ENCODE measurements around the gene LPCAT1.
A peak's percentile ranks its signal among the peaks of the same experiment; 100 is the strongest.
"Not testable (repeated sequence)": the region's sequence is repeated elsewhere in the genome, so short reads cannot be mapped to it uniquely, and the experiment has no call there.

Gene LPCAT1, protein sequence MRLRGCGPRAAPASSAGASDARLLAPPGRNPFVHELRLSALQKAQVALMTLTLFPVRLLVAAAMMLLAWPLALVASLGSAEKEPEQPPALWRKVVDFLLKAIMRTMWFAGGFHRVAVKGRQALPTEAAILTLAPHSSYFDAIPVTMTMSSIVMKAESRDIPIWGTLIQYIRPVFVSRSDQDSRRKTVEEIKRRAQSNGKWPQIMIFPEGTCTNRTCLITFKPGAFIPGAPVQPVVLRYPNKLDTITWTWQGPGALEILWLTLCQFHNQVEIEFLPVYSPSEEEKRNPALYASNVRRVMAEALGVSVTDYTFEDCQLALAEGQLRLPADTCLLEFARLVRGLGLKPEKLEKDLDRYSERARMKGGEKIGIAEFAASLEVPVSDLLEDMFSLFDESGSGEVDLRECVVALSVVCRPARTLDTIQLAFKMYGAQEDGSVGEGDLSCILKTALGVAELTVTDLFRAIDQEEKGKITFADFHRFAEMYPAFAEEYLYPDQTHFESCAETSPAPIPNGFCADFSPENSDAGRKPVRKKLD

GRCh38 chr5:1523793-1524480 is at the start of gene LPCAT1:
Gene LPCAT1, minus strand, starts transcription at chr5:1523960. Its CDS starts 116 bp downstream, at chr5:1523844.
- H3K9me3 Mint-ChIP-seq, result no peaks in the 10 kb centered on the region
- peaks cover 19% of the 10 kb centered on the region for H3K36me3 Mint-ChIP-seq (ENCODE audit: low read depth)

DNA sequence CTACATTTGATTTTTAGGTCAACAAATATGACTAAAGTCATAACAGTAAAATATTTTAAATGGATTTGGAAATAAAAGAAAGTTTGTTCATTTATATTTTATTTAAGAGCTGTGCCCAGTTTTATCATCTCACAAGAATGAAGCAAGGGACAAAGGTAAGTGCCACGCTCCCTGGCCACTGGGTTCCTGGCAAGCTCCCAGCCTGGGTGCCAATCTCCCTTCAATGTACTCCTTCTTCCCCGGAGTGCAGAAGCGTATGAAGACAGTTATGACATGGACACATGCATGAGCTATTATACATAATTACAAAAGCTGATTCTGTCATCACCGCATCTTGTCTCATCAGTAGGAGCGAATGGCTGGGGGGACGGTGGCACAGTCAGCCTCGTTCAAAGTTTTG is 48.1 kb upstream of the LPCAT1 start:
- H3K4me3 Mint-ChIP-seq, H3K27me3 Mint-ChIP-seq, DNase-seq, H3K4me1 Mint-ChIP-seq, ATAC-seq, H3K9me3 Mint-ChIP-seq: not testable (repeated sequence)
- Mint-ChIP-seq H3K36me3 (ENCODE audit: low read depth) (peaks cover 39% of the 10 kb centered on the region), H3K27ac (peak overlapping the region; percentile 44)

More at GRCh38 chr5:1523793-1524480, at the start of gene LPCAT1:
- Mint-ChIP-seq H3K4me3 (peak within 1 kb of the TSS; percentile 88), H3K4me1 (peaks cover 46% of the 10 kb centered on the region), H3K27ac (peak within 1 kb of the TSS; percentile 81), H3K27me3 (no peaks in the 10 kb centered on the region)
- DNase-seq, result peak; percentile 86
- peak; percentile 82 for ATAC-seq

DNA sequence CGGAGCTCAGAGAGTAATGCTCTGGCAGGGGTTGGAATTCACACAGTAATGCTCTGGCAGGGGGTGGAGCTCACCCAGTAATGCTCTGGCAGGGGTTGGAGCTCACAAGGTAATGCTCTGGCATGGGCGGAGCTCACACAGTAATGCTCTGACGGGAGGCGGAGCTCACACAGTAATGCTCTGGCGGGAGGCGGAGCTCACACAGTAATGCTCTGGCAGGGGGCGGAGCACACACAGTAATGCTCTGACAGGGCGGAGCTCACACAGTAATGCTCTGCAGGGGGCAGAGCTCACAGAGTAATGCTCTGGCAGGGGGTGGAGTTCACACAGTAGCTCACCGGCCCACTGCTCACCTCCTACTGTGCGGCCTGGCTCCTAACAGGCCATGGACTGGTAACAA is 47.2 kb upstream of the LPCAT1 start:
- Mint-ChIP-seq H3K36me3 (ENCODE audit: low read depth) (peaks cover 39% of the 10 kb centered on the region), H3K27me3 (no peaks in the 10 kb centered on the region), H3K4me1 (no peaks in the 10 kb centered on the region), H3K4me3 (no peak overlapping the region), H3K9me3 (peaks cover 4% of the 10 kb centered on the region), H3K27ac (no peak overlapping the region)
- ATAC-seq, result no peak
- no peak for DNase-seq

DNA sequence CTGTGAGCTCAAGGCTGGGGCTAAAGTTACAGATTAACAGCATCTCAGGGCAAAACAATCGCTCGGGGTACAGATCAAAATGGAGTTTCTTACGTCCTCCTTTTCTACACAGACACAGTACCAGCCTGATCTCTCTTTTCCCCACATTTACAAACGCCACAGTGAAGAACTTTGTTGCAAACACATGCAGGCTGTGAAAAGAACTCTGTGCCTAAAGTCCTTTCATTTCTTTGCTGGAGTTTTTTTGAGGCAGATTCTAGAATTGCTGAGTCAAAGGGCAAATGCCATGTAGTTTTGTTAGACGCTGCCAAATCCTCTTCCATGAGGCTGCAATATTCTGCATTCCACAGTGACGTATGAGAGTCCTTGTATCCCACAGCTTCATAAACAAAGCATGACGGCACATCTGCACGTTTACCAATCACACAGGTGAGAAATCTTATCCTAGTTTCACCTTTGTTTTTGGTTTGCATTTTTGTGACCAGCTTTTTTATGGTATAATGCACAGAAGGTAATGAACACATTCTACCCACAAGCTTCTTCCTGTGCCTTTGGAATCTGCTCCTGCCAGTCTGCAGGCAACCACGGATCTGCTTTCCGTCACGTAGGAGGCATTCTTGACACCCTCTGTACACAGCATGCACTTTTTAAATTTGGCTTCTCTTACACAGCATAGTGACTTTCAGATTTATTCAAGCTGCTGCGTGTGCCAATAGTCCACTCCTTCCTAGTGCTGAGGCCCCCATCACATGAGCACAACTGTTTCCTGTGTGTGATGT is 44.6 kb upstream of the LPCAT1 start:
- ATAC-seq, result no peak
- no peak overlapping the region for H3K27ac Mint-ChIP-seq
- H3K9me3 Mint-ChIP-seq, result peaks cover 4% of the 10 kb centered on the region
- H3K4me1 Mint-ChIP-seq, result no peaks in the 10 kb centered on the region
- no peaks in the 10 kb centered on the region for H3K27me3 Mint-ChIP-seq
- no peak overlapping the region for H3K4me3 Mint-ChIP-seq
- H3K36me3 Mint-ChIP-seq (ENCODE audit: low read depth), result peaks cover 31% of the 10 kb centered on the region
- no peak for DNase-seq

DNA sequence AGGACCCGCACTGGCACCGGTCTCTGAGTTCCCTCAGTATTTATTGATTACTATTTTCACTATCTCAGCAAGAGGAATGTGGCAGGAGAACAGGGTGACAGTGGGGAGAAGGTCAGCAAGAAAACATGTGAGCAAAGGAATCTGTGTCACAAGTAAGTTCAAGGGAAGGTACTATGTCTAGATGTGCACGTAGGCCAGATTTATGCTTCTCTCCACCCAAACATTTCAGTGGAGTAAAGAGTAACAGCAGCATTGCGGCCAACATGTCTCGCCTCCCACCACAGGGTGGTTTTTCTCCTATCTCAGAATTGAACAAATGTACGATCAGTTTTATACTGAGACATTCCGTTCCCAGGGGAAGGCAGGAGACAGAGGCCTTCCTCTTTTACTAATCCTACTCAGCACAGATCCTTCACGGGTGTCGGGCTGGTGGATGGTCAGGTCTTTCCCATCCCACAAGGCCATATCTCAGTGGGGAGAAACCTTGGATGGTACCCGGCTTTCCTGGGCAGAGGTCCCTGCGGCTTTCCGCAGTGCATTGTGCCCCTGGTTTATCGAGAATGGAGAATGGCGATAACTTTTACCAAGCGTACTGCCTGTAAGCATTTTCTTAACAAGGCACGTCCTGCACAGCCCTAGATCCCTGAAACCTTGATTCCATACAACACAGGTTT is 43.9 kb upstream of the LPCAT1 start:
- H3K36me3 Mint-ChIP-seq (ENCODE audit: low read depth), result peaks cover 24% of the 10 kb centered on the region
- not testable (repeated sequence) for H3K27ac Mint-ChIP-seq, ATAC-seq

GRCh38 chr5:1565737-1566734 is 42.3 kb upstream of the LPCAT1 start:
- Mint-ChIP-seq H3K27ac (no peak overlapping the region), H3K4me3 (no peak overlapping the region), H3K27me3 (no peaks in the 10 kb centered on the region), H3K9me3 (peaks cover 4% of the 10 kb centered on the region), H3K36me3 (ENCODE audit: low read depth) (peaks cover 13% of the 10 kb centered on the region), H3K4me1 (no peaks in the 10 kb centered on the region)
- DNase-seq, result no peak
- ATAC-seq, result no peak

More for the DNA sequence above, 43.9 kb upstream of the LPCAT1 start:
- H3K4me3 Mint-ChIP-seq, H3K27me3 Mint-ChIP-seq, H3K4me1 Mint-ChIP-seq, DNase-seq, H3K9me3 Mint-ChIP-seq: not testable (repeated sequence)

DNA sequence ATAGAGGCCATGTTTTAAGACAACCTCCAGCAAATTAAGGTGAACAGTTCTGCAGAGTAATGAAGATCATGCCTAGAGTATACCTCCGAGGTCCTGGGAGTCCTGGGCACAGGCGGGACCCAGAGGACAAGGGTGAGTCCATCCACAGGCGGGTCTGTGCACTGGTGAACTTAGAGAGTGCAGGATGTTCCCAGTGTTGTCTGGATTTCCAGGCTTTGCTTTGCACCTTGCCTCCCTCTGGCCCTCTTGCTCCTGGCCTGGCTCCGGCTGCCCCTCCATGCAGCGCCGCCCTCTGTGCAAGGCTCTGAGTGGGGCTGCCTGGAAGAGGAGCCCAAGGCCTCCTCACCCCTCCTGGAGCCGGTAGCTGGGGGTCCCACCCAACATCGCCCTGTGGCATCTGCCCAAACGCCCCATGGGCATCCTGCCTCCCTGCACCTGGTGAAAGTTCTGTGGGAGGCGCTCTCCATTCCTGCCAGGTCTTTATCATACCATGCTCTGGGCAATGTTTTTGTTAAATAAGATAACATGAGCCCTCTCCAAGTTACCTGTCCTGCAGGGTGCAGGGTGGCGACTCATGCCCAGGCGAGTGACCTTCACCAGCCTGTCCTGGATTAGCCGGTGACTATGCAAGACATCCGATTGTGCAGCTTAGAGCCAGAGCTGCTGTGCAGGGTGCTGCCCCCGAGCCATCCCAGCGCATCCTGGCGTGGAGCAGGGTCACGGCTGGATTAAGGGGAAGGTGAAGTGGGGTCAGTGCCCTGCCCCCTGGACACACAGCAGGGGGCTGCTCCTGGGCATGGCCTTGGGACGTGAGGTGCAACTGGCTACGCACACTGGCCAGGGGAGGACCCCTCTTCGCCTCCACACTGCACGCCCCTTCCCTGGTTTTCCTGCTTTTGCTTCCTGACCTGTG is 41.3 kb upstream of the LPCAT1 start:
- Mint-ChIP-seq H3K4me1 (no peaks in the 10 kb centered on the region), H3K36me3 (ENCODE audit: low read depth) (peaks cover 3% of the 10 kb centered on the region), H3K9me3 (no peaks in the 10 kb centered on the region), H3K27me3 (peaks cover under 1% of the 10 kb centered on the region), H3K4me3 (no peak overlapping the region), H3K27ac (no peak overlapping the region)
- ATAC-seq (no peak), DNase-seq (no peak)

DNA sequence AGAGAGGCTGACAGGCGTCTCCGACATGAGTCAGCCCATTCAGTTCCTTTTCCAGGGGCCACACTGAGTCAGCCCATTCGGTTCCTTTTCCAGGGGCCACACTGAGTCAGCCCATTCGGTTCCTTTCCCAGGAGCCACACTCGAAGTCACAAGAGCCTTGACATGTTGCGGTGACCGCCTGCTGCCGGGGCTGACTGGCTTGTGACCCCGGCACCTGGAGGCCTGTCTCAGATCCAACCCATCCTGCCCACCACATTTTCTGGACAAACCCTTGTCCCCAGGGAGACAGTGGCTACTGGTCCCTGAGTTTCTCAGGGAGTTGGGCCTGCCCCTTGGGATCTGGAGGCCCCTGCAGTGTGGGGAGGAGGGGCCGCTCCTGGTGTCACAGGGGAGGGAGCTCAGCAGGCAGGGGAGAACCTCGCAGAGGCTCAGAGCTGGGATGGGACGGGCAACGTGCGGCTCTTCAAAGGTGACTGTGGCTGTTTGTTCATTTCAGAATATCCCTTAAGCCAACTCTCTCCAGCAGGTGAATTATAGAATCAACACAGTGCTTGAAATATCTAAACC is 40.5 kb upstream of the LPCAT1 start:
- H3K27ac Mint-ChIP-seq, result no peak overlapping the region
- no peak for ATAC-seq

GRCh38 chr5:1563617-1564181 is 39.9 kb upstream of the LPCAT1 start:
- Mint-ChIP-seq H3K27me3 (peaks cover 3% of the 10 kb centered on the region), H3K9me3 (no peaks in the 10 kb centered on the region), H3K4me1 (no peaks in the 10 kb centered on the region), H3K27ac (no peak overlapping the region), H3K36me3 (ENCODE audit: low read depth) (no peaks in the 10 kb centered on the region), H3K4me3 (no peak overlapping the region)
- DNase-seq (no peak), ATAC-seq (peak; percentile 43)

More for the DNA sequence above, 40.5 kb upstream of the LPCAT1 start:
- Mint-ChIP-seq H3K36me3 (ENCODE audit: low read depth) (no peaks in the 10 kb centered on the region), H3K4me3 (no peak overlapping the region), H3K9me3 (no peaks in the 10 kb centered on the region), H3K27me3 (peaks cover 3% of the 10 kb centered on the region), H3K4me1 (no peaks in the 10 kb centered on the region)
- DNase-seq, result no peak

DNA sequence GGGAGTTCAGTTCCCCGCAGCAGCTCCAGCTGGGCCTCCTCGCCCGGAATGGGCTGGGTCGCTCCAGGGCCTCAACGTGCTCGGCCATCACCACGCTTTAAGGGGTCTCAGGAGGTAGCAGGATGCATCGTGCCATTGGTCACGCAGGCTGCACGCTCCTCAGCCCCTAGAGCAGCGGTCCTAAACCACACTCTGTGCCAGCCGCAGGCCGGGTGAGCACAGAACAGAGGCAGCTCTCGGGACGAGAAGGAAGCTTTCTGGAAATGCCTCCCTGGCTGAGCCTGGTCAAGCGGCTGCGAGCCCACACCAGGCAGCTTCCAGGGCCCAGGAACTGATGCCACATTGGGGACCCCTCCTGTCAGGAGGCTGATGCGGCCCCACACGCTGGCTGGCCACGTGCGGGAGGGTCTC is 39.3 kb upstream of the LPCAT1 start:
- ATAC-seq (no peak), DNase-seq (no peak)
- Mint-ChIP-seq H3K27me3 (peaks cover 3% of the 10 kb centered on the region), H3K4me3 (no peak overlapping the region), H3K27ac (no peak overlapping the region), H3K36me3 (ENCODE audit: low read depth) (no peaks in the 10 kb centered on the region), H3K4me1 (no peaks in the 10 kb centered on the region), H3K9me3 (no peaks in the 10 kb centered on the region)

DNA sequence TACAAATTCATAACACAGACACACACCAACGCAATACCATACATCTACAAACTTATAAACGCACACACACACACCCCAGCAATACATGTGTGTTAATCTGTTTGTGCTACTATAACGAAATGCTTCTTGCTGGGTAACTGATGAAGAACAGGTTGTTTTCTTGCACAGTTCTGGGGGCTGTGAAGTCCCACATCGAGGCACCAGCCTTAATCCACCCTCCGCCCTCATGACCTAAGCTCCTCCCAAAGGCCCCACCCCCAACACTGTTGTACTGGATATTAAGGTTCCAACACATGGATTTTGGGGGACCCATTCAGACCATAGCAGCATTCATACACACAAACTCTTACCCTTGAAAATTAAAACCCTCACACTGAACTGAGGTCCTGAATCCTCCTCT is 38.8 kb upstream of the LPCAT1 start:
- Mint-ChIP-seq H3K4me1 (no peaks in the 10 kb centered on the region), H3K27ac (no peak overlapping the region), H3K9me3 (no peaks in the 10 kb centered on the region), H3K36me3 (ENCODE audit: low read depth) (no peaks in the 10 kb centered on the region), H3K4me3 (no peak overlapping the region), H3K27me3 (peaks cover 3% of the 10 kb centered on the region)
- ATAC-seq, result no peak
- DNase-seq, result no peak

- Mint-ChIP-seq H3K4me1 (no peaks in the 10 kb centered on the region), H3K27me3 (peaks cover 3% of the 10 kb centered on the region), H3K36me3 (ENCODE audit: low read depth) (no peaks in the 10 kb centered on the region), H3K9me3 (no peaks in the 10 kb centered on the region), H3K4me3 (no peak overlapping the region), H3K27ac (no peak overlapping the region)
- ATAC-seq (no peak), DNase-seq (no peak)
Observed at GRCh38 chr5:1561402-1561929, 37.7 kb upstream of the LPCAT1 start.
